Renal cortex interstitium (tissue), 15 donors: Measurements from ENCODE around the gene HLCS. TPM values are rescaled to one million over a fixed set of nuclear protein-coding genes. Genes with fewer than 3 reads are reported as not detected.
"Not testable (repeated sequence)": the region's sequence is repeated elsewhere in the genome, so short reads cannot be mapped to it uniquely, and the experiment has no call there.

ENCODE experiments used
- DNase-seq, 11 donors: peaks; one replicate each; pipeline ENCODE4 v3.0.0-alpha.2; 2013; ENCODE audit warnings: low read depth in 9 of 11, low spot score in 4 of 11; ENCODE audit errors: extremely low read depth in 1 of 11
- long read RNA-seq, 16 experiments: transcript quantifications; one replicate each; lab custom pipeline, GENCODE V29; 2026
- polyA plus RNA-seq, 3 donors: library from polyadenylated mRNA; unstranded; fragments of 120-200 nt; gene quantifications; one replicate each; pipeline ENCODE4 v1.2.1, GENCODE V29; 2013; ENCODE audit not compliant: insufficient read length in 3 of 3

HLCS gene
- 10 to 100 TPM; 14.2 to 16.5 (median 16.2) TPM for polyA plus RNA-seq
- long read RNA-seq, donor 1 = 0 reads
- long read RNA-seq, donor 2, full-length matches to known transcripts = 2 of 2 reads
- long read RNA-seq, donor 2, partial matches to known transcripts = 0 of 2 reads
- long read RNA-seq, donor 2, other reads (novel, unspliced or antisense) = 0 of 2 reads
- long read RNA-seq, donor 3, full-length matches to known transcripts = 1 of 1 reads
- long read RNA-seq, donor 3, partial matches to known transcripts = 0 of 1 reads
- long read RNA-seq, donor 3, other reads (novel, unspliced or antisense) = 0 of 1 reads
- long read RNA-seq, donor 4, partial matches to known transcripts = 5 of 6 reads
- long read RNA-seq, donor 4, other reads (novel, unspliced or antisense) = 0 of 6 reads
- long read RNA-seq, donor 5, partial matches to known transcripts = 566 of 578 reads
- long read RNA-seq, donor 5, other reads (novel, unspliced or antisense) = 11 of 578 reads
- long read RNA-seq, donor 6 = 0 reads
- long read RNA-seq, donor 7 = 0 reads
- long read RNA-seq, donor 8, full-length matches to known transcripts = 1 of 9 reads
- long read RNA-seq, donor 8, partial matches to known transcripts = 0 of 9 reads
- long read RNA-seq, donor 8, other reads (novel, unspliced or antisense) = 8 of 9 reads
- long read RNA-seq, donor 9 = 0 reads
- long read RNA-seq, donor 10 = 0 reads
- long read RNA-seq, donor 11 = 0 reads
- long read RNA-seq, donor 12 = 0 reads
- long read RNA-seq, donor 13, partial matches to known transcripts = 0 of 1 reads
- long read RNA-seq, donor 13, other reads (novel, unspliced or antisense) = 0 of 1 reads
- long read RNA-seq, donor 14, full-length matches to known transcripts = 1 of 1 reads
- long read RNA-seq, donor 14, partial matches to known transcripts = 0 of 1 reads
- long read RNA-seq, donor 14, other reads (novel, unspliced or antisense) = 0 of 1 reads
- long read RNA-seq, donor 15 = 0 reads
- long read RNA-seq, donor 16 = 0 reads

DNA sequence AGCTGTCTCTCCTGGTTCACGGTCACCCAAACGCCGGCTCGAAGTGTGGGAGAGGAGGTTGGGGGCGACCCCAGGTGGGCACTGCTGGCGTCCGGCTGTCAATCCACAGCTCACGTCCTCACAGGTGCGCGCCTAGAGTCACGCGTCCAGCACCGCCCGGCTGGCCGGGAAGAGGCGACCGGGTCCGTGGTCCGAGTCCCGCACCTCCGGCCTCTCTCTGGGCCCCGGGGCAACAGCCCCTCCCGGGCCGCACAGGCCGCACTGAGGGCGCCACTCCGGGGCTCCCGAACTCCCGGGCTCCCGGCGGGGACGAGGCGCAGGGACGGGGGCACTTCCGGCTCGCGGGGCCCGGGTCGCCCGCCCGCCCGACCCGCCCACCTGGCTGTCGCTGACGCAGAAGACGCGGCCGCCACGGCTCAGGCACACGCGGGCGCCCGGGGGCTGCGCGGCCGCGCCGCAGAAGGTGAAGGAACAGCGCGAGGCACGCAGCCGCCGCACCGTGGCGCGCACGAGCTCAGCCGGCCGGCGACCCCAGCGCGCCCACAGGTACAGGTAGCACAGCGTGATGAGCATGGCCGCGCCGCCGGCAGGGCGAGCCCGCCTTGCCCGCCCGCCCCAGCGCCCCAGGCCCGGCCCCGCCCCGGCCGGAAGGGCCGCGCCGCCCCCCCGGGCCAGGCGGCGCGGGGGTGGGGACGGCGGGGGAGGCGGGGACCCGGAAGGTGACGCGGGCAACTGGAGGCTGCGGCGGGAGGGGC, at the start of gene HLCS:
Gene HLCS, minus strand, starts transcription at position 604 of the 755 bp plus-strand sequence. Its CDS starts 31 bp downstream, at position 573.
- peak in 3 of 11 donors; percentile 54 to 57 (median 56) for DNase-seq

DNA sequence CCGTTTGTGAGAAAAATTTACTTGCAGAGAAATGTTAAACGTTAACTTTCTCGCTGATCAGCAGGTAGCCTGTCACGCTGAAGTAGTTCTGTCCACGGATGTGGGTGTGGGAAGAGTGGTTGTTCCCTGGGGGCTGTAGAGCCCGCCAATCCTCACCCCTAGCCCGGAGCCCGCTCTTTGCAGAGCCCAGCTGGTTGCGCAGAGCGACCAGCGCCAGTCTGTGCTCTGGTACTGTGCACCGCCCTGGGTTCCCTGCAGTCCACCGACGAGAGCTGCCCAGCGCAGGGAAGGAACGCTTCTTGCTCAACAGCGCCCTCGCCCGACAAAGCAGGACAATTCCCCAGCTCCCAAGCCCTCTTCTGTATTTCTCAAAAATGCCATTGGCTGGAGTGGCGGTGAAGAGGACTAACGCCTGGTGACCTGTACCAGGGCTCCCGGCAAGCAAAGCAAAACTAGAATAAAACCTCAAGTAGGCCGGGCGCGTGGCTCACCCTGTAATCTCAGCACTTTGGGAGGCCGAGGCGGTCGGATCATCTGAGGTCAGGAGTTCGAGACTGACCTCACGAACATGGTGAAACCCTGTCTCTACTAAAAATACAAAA, 43.4 kb upstream of the HLCS start:
- DNase-seq = peak; percentile 64 to 83 (median 76)

DNA sequence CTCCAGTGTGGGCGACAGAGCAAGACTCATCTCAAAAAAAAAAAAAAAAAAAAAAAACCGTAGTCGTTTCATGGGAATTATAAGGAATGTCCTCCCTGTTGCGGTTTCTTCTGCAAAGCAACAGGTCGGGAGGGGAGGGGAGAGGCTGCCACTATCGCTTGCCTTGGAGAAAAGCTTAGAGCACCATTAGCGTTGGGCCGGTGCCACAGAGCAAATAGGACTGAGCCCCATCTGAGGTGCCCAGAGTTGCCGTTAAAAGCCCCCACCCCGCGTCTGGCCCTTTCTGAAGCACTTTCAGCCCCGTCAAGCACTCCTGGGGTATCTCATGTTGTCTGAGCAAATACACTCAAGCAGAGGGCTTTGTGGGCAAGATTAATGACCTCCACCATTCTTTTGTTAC, 42.3 kb upstream of the HLCS start:
- DNase-seq = no peak

DNA sequence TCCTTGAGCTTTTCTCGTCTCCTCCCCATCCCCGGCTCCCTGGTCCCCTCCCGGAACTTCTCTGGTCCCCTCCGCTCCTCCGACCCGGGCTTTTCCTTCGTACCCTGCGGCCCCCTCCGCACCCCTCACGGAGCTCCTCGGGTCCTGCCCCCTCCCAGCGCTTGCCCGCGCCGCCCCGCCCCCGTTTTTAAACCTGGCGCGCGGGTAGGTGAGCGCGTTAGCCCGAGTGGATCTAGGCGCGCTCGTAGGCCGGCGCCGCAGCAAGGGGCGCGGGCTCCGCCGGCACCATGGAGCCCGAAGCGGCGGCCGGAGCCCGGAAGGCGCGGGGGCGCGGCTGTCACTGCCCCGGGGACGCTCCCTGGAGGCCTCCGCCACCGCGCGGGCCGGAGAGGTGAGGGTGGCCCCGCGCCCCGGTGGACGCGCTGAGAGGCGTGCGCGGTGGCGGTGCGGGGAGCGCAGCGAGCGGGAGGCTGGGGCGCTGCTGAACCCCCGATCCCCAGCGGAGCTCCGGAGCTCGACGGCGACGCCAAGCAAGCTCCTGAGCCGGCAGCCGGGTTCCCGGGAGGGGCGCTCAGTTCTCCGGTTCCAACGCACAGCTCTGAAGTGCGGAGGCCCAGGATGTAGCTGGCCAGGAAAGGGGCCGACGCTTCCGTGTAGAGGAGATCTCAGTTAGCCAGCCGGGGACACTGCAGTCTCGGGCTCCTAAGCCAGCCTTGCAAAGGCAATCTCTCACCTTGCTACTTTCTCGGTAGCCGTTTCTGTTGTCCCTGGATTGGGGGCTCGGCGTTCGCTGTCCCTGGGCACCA, 40.2 kb upstream of the HLCS start, which contains the start of gene RIPPLY3:
Gene RIPPLY3, plus strand, starts transcription at position 217 of the 806 bp plus-strand sequence. Its CDS starts 71 bp downstream, at position 288.
- no peak for DNase-seq

DNA sequence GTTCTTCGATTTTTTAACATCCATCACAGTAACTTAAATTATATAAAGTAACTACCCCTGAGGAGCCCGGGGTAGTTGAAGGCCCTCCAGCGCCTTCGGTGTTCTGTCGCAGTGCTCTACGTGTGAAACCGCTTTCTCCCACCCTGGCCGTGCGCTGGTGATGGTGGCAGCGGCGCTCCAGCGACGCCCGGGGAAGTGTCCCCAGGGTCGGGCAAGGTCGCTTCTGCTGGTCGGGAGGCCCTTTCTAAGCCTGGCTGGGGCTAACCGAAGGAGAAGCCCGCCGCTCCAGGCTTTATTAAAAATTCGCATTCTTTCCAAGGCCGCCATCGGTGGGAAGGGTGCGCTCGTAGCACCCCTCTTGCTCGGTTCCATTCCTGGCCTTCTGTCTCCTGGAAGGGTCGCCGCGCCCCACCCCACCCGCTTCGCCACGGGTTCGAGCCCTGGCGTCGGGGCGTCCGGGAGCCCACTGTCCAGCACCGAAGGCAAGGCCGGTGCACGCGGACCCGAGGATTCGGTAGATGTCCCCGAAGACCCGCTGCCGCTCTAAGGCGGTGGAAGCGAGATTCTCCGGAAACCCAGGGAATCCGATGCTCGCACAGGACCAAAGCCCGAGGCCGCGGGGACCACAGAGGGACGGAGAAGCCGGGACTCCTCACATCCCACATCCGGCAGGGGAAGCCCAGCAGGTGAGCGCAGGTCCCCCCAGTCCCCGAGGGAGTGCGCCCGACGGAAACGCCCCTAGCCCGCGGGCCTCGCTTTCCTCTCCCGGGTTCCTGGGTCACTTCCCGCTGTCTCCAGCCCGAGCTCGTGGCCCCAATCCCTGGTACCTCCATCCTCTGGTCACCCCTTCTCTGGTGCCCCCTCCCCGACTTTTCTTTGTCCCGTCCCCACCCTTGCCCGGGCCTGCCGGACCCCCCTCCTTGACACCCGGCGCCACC, 39.3 kb upstream of the HLCS start:
- no peak for DNase-seq

DNA sequence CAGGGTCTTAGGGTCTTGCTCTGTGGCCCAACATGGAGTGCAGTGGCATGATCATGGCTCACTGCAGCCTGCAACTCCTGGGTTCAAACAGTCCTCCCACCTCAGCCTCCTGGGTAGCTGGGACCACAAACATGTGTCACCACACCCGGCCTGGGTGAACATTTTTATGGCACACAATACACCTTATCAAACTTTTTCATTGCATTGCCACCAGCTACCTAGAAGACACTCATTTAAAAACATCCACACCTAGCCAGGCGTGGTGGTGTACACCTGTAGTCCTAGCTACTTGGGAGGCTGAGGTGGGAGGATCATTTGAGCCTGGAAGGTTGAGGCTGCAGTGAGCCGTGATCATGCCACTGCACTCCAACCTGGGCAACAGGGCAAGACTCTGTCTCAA, 37.4 kb upstream of the HLCS start:
- not testable (repeated sequence) for DNase-seq

DNA sequence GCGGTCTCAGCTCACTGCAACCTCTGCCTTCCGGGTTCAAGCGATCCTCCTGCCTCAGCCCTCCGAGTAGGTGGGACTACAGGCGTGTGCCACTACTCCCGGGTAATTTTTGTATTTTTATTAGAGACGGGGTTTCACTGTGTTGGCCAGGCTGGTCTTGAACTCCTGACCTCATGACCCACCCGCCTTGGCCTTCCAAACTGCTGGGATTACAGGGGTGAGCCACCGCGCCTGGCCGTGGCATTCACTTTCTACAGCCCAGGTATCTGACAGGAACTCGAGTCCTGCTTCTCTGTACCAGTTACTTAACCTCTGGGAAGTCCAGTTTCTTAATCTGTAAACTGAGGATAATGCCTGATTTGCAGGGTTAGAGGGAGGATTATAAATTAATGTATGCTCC, 36.4 kb upstream of the HLCS start:
- DNase-seq = not testable (repeated sequence)

DNA sequence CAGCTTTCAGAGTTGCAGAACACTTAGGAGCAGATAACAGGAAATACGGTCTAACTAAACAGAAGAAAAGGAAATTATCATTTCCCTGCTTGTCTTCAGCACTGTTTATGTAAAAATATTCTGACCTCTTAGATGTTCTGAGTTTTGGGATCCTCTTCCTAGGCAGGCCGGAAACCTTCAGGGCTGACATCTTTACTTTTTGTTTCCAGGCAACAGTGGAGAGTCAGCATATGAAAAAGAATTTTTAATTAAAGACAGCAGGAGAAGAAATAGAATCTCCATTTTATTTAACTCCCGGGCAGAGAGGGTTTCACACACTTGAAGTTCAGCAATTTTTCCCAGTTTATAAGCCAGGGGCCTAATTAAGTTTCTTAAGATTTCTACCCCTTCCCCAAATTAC, 35.0 kb upstream of the HLCS start:
- DNase-seq = no peak

DNA sequence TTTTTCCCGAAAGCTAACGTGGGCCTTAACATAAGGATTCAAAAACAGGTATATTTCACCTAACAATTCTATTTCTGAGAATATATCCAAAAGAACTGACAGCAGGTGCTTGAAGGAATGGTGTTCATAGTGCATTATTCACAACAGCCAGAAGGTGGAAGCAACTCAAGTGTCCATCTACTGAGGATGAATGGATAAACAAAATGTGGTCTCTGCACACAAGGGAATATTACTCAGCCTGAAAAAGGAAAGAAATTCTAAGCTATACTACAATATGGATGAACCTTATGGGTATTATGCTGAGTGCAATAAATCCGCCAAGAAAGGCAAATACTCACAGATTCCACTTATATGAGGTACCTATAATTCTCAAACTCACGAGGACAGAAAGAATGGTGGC, 33.9 kb upstream of the HLCS start:
- no peak for DNase-seq

DNA sequence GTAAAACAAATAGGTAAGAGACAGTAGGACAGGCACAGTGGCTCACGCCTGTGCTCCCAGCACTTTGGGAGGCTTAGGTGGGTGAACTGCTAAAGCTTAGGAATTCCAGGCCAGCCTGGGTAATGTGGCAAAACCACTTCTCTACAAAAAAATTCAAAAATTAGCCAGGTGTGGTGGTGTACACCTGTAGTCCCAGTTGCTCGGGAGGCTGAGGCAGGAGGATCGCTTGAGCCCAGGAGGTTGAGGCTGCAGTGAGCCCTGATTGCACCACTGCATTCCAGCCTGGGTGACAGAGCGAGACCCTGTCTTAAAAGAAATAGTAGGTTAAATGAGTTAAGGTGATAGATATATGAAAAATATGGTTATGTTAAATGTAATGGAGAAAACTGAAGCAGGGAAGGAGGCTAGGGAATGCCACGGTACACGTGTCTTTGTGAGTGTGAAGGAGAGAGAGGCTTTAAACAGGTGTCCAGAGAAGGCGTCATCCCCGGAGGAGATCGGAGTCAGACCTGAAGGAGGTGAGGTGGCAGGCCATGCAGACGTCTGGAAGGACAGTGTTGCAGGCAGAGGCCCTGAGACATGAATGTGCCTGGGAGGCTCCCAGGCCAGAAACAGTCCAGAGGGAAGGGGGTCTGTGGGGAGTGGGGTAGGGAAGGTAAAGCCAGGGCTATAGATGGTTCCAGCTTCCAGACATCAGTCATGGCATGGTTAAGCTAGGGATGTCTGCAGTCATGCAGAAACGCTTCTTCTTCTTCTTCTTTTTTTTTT, 32.8 kb upstream of the HLCS start:
- no peak for DNase-seq

DNA sequence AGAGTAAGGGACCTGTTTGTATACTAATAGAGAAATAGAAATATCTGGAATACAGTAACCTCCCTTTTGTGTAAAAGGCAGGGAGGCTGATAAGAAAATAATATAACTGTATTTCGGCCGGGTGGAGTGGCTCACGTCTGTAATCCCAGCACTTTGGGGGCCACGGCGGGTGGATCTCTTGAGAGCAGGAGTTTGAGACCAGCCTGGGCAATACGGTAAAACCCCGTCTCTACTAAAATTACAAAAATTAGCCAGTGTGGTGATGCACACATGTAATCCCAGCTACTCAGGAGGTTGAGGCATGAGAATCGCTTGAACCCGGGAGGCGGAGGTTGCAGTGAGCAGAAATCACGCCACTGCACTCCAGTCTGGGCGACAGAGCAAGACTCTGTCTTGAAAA, 28.8 kb upstream of the HLCS start:
- DNase-seq = not testable (repeated sequence)

DNA sequence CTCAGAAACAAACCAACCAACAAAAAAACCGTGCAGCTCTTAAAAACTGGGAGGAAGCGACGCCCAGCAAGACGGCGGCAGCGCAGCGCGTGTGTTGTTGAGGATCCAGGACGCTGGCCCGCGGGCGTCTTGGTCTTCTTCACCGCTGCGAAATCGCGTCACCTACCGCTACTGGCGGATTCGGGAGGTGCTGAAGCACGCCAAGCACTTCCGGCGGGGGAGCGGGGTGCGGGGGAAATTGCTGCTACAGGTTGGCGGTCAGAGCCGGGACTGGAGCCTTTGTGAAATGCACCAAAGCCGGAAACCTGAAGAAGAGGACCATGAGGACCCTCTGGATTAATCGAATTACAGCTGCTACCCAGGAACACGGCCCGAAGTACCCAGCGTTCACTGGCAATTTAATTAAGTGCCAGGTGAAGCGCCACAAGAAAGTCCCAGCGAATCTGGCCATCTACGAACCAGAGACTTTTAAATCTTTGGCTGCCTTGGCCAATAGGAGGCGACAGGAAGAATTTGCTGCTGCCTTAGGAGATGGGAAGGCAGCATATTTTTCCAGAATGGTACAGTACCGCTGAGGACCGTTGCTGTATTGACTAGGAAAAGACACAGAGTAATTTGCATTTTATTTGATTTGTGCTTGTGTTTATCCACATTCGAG, 28.2 kb upstream of the HLCS start:
- peak in 1 of 11 donors; percentile 28 for DNase-seq

DNA sequence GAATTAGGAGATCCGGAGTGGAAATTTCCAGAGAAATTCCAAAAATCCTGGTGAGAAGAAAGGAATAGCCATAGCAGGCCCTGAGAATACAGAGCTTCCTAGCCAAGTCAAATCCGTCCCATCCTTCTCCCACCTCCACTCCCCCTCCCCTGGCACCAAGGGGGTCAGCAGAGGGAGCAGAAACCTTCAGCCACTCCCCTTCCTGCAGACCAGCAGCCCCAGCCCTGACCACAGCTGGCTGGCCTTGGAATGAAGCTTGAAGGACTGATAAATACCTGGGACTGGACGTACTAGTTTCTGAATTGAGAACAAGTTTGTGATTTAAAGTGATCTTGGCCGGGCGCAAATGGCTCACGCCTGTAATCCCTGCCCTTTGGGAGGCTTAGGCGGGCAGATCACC, 26.2 kb upstream of the HLCS start:
- no peak for DNase-seq

DNA sequence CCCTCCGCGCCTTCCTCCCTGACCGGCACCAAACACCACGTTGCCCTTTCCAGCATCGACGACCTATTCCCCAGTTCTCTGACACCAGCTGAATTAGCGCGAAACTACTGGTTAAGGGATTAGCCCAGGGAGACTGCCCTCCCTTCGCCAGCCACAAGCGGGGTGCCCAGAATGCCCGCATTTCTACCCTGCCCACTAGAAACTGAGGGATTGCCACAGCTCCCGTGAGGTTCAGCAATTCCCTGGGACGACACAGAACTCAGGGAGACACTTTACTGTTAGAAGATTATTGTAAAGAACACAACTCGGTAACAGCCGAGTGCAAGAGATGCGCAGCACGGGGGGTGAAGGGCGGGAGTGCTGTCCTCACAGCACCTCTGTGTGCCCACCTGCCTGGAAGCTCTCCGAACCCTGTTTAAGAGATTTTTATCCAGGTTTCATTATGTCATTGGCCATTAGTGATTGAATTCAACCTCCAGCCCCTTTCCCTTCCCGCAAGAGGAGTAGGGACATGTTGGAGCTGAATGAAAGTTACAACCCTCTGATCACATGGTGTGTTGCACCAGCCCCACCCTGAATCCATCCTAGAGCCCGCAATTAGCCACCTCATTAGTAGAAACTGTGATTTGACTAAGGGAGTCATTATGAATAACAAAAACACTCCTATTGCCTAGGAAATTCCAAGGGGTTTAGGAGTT, 24.2 kb upstream of the HLCS start:
- DNase-seq = no peak
